ENCODE data around the gene DNAJB6. TPM values are rescaled to one million over a fixed set of nuclear protein-coding genes. Genes with fewer than 3 reads are reported as not detected.

The DNAJB6 gene
- total and polyA plus RNA-seq, 3 experiments from 2014 or later, result 121 to 147 (median 124) TPM

DNA sequence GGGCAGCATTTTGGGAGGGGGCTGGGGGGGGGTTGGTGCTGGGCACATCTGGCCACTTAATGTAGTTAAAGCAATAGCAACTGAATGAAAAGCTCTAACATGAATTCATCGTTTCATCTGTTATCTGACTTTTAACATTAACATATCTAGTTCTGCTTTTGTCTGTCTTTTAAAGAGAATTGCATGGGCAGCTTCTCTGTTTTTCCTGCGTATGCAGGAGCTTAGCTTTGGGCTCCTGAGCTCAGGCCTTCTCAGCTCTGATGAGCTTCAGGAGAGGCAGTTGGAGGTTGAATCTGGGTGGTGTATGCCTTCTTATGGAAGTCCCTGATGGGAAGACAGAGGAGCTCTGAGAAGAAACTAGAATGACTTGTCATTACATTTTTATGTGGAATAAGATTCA lies 58.4 kb downstream of the DNAJB6 start:
- H3K27ac ChIP-seq (ENCODE audit: low read depth, low read length), result no peak overlapping the region
- H3K4me1 ChIP-seq (ENCODE audit: insufficient read depth, low read length), result peaks cover 11% of the 10 kb centered on the region
- H3K27me3 ChIP-seq (ENCODE audit: insufficient read depth, low read length, poor library complexity, severe bottlenecking), result no peaks in the 10 kb centered on the region
- Mint-ChIP-seq H3K27ac (peak overlapping the region in 2 of 8 donors; percentile 60 to 66), H3K27me3 (no peaks in the 10 kb centered on the region), H3K9me3 (no peaks in the 10 kb centered on the region), H3K4me3 (no peak overlapping the region), H3K4me1 (peaks cover 30 to 54% (median 50%) of the 10 kb centered on the region in 3 donors), H3K36me3 (peaks cover 0 to 65% (median 2%) of the 10 kb centered on the region in 3 donors)
- no peak overlapping the region for H3K4me3 ChIP-seq (ENCODE audit: low read length)
- CTCF ChIA-PET, result interaction anchor here (0.9 kb wide), 1 partner anchor 9 kb away, joined by 3 read pairs; no protein-coding TSS in a partner anchor
- H3K36me3 ChIP-seq (ENCODE audit: insufficient read depth, low read length), result no peaks in the 10 kb centered on the region
- DNase-seq, result no peak
- no peaks in the 10 kb centered on the region for H3K9me3 ChIP-seq (ENCODE audit: low read length)
- POLR2A ChIA-PET, result no interaction called here

DNA sequence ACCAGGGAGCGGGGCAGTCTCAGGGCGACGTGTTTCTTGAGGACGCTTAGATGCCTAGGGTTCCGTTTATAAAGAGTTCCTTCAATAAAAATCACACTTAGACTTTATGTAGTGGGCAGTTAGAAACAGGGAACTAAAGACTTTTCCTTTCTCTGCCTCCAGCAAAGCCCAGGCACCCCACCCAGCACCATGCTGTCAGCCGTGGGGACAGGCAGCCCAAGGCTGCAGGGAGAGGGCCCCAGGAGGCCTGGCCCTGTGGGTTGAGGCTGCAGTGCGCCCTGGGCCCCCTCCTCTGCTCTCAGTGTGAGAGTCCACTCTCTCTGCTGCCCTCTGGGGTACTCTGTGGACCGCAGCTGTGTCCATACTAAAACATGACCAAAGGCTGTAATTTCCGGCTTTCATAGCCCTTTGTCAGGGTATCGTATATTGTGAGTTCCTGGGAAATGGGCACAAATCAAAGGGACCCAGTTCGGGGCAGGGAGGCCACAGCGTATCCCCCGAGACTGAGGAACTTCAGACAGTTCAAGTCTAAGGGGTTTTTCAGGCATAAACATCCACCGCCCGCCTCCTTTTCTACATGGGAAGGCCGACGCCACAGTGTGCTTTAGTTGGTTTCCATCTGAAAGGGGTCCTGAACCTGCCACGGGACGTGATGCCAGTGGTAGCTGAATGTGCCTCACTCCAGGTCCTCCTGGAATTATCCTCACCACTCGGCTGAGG lies 59.7 kb downstream of the DNAJB6 start:
- no peaks in the 10 kb centered on the region for H3K9me3 ChIP-seq (ENCODE audit: low read length)
- Mint-ChIP-seq H3K9me3 (no peaks in the 10 kb centered on the region), H3K27me3 (no peaks in the 10 kb centered on the region), H3K27ac (no peak overlapping the region), H3K36me3 (peaks cover 0 to 63% (median 5%) of the 10 kb centered on the region in 3 donors), H3K4me3 (no peak overlapping the region), H3K4me1 (peaks cover 20 to 46% (median 40%) of the 10 kb centered on the region in 3 donors)
- DNase-seq, result no peak
- peaks cover 3% of the 10 kb centered on the region for H3K36me3 ChIP-seq (ENCODE audit: insufficient read depth, low read length)
- no peaks in the 10 kb centered on the region for H3K4me1 ChIP-seq (ENCODE audit: insufficient read depth, low read length)
- no peaks in the 10 kb centered on the region for H3K27me3 ChIP-seq (ENCODE audit: insufficient read depth, low read length, poor library complexity, severe bottlenecking)
- ChIA-PET POLR2A (no interaction called here), CTCF (no interaction called here)
- H3K4me3 ChIP-seq (ENCODE audit: low read length), result no peak overlapping the region
- H3K27ac ChIP-seq (ENCODE audit: low read depth, low read length), result no peak overlapping the region

DNA sequence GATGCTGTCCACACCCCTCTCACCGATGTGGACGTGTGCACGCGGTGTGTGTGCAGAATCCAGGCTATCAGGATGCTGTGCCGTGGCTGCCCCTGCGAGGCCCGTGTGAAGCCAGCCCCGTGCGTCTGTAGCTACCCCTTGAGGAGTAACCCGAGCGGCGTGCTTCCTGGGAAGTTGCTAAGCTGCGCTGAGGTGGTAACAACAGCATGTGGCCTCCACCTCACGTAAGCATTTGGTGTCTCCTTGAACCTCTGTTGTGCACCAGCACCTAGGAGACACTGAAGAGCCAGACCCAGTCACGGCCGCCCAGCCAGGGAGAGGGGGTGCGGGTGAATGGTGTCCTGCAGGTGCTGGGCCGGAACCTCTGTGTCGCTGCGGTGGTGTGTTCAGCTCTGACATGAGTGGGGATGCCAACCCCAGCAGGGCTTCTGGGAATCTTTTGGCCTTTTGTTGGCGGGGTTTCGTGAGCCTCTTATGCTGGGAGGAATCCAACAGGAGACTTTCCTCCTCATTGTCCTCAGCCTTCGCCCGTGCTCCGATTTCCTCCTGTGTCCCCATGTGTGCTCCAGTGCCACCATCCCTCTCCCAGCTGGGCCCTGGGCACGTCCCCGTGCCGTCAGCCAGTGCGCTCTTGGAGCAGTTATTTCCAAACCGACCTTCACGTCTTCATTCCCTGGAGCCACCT lies 60.4 kb downstream of the DNAJB6 start:
- H3K27me3 Mint-ChIP-seq, result no peaks in the 10 kb centered on the region
- no peaks in the 10 kb centered on the region for H3K27me3 ChIP-seq (ENCODE audit: insufficient read depth, low read length, poor library complexity, severe bottlenecking)
- POLR2A ChIA-PET, result no interaction called here
- peaks cover 16 to 41% (median 33%) of the 10 kb centered on the region in 3 donors for H3K4me1 Mint-ChIP-seq
- H3K4me3 Mint-ChIP-seq, result no peak overlapping the region
- CTCF ChIA-PET, result no interaction called here
- DNase-seq, result peak in 1 of 5 donors; percentile 38
- H3K9me3 ChIP-seq (ENCODE audit: low read length), result no peaks in the 10 kb centered on the region
- peaks cover 0 to 62% (median 5%) of the 10 kb centered on the region in 3 donors for H3K36me3 Mint-ChIP-seq
- peak overlapping the region in 1 of 8 donors; percentile 42 for H3K27ac Mint-ChIP-seq
- H3K27ac ChIP-seq (ENCODE audit: low read depth, low read length), result no peak overlapping the region
- H3K9me3 Mint-ChIP-seq, result no peaks in the 10 kb centered on the region
- no peak overlapping the region for H3K4me3 ChIP-seq (ENCODE audit: low read length)
- H3K36me3 ChIP-seq (ENCODE audit: insufficient read depth, low read length), result peaks cover 5% of the 10 kb centered on the region
- H3K4me1 ChIP-seq (ENCODE audit: insufficient read depth, low read length), result no peaks in the 10 kb centered on the region

DNA sequence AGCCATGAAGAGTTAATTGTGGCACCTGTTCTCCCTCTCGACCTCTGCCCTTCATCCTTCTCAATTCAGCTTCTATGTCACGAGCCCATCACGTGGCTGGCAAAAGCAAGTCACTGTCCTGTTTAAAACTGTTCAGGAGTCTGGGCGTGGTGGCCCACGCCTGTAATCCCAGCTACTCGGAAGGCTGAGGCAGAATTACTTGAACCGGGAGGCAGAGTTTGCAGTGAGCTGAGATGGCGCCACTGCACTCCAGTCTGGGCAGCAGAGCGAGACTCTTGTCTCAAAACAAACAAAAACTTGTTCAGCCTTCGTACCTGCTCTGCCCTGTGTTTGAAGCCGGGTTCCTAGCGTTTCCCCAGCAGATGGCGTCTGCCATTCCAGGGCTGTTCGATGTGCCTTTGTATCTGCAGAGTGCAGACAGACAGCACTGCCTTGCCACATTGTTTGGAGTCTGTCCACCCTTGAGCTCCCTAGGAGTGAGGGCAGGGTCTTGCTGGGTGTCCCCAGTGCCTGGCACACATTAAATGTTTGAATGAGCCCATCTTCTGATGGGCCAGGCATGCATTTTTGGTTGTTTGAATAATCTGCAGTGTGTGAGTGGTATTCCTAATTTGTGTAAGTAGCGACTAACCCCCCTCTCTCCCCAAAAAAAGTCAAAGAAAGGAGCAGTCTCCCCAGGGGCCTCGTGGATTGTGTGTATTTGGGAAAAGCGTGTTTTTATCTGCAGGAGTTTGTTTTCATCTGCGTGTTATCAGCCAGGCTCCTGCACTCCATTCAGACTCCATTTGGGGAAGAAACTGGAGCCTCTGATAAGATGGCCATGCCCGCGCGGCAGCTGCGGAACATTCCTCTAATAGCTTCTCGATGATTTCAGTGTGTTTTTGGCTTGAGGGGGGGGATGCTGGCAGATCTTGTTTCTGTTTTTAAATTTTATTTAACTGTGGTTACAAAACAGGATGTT lies 61.2 kb downstream of the DNAJB6 start:
- peaks cover 5% of the 10 kb centered on the region for H3K36me3 ChIP-seq (ENCODE audit: insufficient read depth, low read length)
- H3K27ac Mint-ChIP-seq, result peak overlapping the region in 2 of 8 donors; percentile 41 to 52

DNA sequence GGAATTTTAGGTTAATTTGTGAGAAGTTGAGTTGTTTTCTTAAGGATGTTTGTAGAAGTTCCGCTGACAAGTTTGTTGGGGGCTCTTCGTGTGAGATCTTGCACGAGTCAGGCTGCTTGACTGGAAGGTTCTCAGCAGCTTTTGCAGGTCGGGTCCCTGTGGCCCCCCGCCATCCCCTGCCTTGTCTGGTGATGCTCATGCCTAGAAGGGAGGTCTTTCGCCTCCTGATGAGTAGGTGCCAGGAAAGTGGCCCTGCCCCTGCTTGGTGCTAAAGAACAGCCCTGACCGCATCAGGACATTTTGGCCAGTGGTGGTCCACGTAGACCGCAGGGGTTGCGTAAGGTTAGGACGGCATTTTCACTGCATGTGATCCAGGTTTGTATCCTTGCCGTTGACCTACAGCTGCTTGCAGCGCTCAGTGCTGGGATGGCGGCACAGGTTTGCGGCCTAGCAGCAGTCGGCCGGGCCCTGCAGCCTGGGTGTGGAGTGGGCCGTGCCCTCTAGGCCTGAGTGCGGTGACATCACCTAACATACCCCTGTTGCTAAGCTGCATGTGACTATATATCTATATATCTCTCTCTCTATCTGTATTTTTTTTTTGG lies 62.4 kb downstream of the DNAJB6 start:
- no peaks in the 10 kb centered on the region for H3K9me3 ChIP-seq (ENCODE audit: low read length)
- Mint-ChIP-seq H3K27ac (peak overlapping the region in 3 of 8 donors; percentile 23 to 75 (median 32)), H3K27me3 (no peaks in the 10 kb centered on the region), H3K9me3 (no peaks in the 10 kb centered on the region), H3K4me3 (no peak overlapping the region), H3K36me3 (peaks cover 0 to 61% (median 3%) of the 10 kb centered on the region in 3 donors), H3K4me1 (peaks cover 13 to 37% (median 30%) of the 10 kb centered on the region in 3 donors)
- POLR2A ChIA-PET, result no interaction called here
- no peaks in the 10 kb centered on the region for H3K27me3 ChIP-seq (ENCODE audit: insufficient read depth, low read length, poor library complexity, severe bottlenecking)
- H3K4me3 ChIP-seq (ENCODE audit: low read length), result no peak overlapping the region
- peaks cover 5% of the 10 kb centered on the region for H3K36me3 ChIP-seq (ENCODE audit: insufficient read depth, low read length)
- H3K27ac ChIP-seq (ENCODE audit: low read depth, low read length), result peak overlapping the region; percentile 43
- H3K4me1 ChIP-seq (ENCODE audit: insufficient read depth, low read length), result no peaks in the 10 kb centered on the region
- CTCF ChIA-PET, result interaction anchor here (1.1 kb wide), 1 partner anchor 12 kb away, joined by 3 read pairs; no protein-coding TSS in a partner anchor
- no peak for DNase-seq

More for the DNA sequence above, 61.2 kb downstream of the DNAJB6 start:
- ChIA-PET CTCF (interaction anchor here (1.1 kb wide), 1 partner anchor 11 kb away, joined by 3 read pairs; no protein-coding TSS in a partner anchor), POLR2A (no interaction called here)
- H3K4me3 ChIP-seq (ENCODE audit: low read length), result no peak overlapping the region
- H3K27ac ChIP-seq (ENCODE audit: low read depth, low read length), result peak overlapping the region; percentile 43
- Mint-ChIP-seq H3K4me3 (peak overlapping the region in 1 of 7 donors; percentile 13), H3K27me3 (no peaks in the 10 kb centered on the region), H3K9me3 (no peaks in the 10 kb centered on the region), H3K36me3 (peaks cover 0 to 60% (median 3%) of the 10 kb centered on the region in 3 donors), H3K4me1 (peaks cover 13 to 39% (median 29%) of the 10 kb centered on the region in 3 donors)
- peak in 1 of 5 donors; percentile 44 for DNase-seq
- H3K27me3 ChIP-seq (ENCODE audit: insufficient read depth, low read length, poor library complexity, severe bottlenecking), result no peaks in the 10 kb centered on the region
- no peaks in the 10 kb centered on the region for H3K4me1 ChIP-seq (ENCODE audit: insufficient read depth, low read length)
- H3K9me3 ChIP-seq (ENCODE audit: low read length), result no peaks in the 10 kb centered on the region

DNA sequence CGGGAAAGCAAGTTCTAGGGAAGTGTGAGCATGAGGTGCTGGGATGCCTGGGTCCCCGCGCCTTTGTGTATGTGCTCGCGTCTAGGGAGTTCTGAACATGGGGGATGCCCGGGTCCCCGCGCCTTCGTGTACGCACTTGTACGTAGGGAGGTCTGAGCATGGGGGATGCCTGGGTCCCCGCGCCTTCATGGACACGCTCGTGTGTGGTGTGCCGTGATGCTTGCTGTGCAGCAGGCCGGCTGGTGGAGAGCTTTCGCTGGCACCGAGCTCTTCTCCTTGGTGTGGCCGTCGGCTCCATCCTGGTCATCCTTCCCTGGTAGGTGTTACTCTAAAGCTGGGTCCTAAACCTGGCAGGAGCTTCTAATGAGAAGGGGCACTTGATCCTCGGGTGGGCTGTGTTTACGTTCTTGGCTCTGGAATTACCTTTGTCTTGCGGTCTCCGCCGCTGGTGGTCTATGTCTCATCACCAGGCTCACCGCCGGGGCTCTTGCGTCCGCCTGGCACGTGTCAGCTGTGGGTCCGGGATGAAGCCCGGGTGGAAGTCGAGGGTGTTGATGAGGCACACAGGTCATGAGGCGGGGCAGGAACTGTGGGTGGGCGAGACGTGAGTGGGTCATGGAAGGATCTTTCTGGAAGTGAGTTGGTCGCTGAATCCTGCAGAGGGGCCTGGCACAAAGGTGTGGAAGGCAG lies 63.5 kb downstream of the DNAJB6 start:
- POLR2A ChIA-PET, result no interaction called here
- H3K27ac ChIP-seq (ENCODE audit: low read depth, low read length), result no peak overlapping the region
- Mint-ChIP-seq H3K4me1 (peaks cover 15 to 33% (median 28%) of the 10 kb centered on the region in 3 donors), H3K9me3 (no peaks in the 10 kb centered on the region), H3K4me3 (no peak overlapping the region), H3K27me3 (no peaks in the 10 kb centered on the region), H3K27ac (peak overlapping the region in 2 of 8 donors; percentile 50 to 58), H3K36me3 (peaks cover 0 to 60% (median 3%) of the 10 kb centered on the region in 3 donors)
- no peaks in the 10 kb centered on the region for H3K4me1 ChIP-seq (ENCODE audit: insufficient read depth, low read length)
- peak in 1 of 5 donors; percentile 43 for DNase-seq
- no peaks in the 10 kb centered on the region for H3K9me3 ChIP-seq (ENCODE audit: low read length)
- H3K4me3 ChIP-seq (ENCODE audit: low read length), result no peak overlapping the region
- H3K27me3 ChIP-seq (ENCODE audit: insufficient read depth, low read length, poor library complexity, severe bottlenecking), result no peaks in the 10 kb centered on the region
- CTCF ChIA-PET, result interaction anchor here (0.8 kb wide), 1 partner anchor 14 kb away, joined by 3 read pairs; no protein-coding TSS in a partner anchor
- peaks cover 5% of the 10 kb centered on the region for H3K36me3 ChIP-seq (ENCODE audit: insufficient read depth, low read length)
